Spleen (tissue), 7 donors: ENCODE results near the gene NYAP1.

Source experiments
- CTCF ChIP-seq, 11 experiments: fragments of 200-600 bp in 7 of 11; fragments of 450-650 bp in 4 of 11; sonication (generic) in 4 of 11; IDR thresholded peaks in 8 of 11; conservative IDR thresholded peaks in 3 of 11; 1 replicate in 7 of 11; 2 replicates in 4 of 11; pipeline versions ENCODE4 v1.4.0 to v1.8.0; 2016 to 2021; ENCODE audit warnings: antibody characterized with exemption in 11 of 11, inconsistent platforms in 4 of 11, mild to moderate bottlenecking in 1 of 11
- POLR2A ChIP-seq, 3 donors: fragments of 450-650 bp; IDR thresholded peaks; one replicate each; pipeline ENCODE4 v1.5.1; 2017; ENCODE audit warnings: antibody characterized with exemption in 3 of 3, mild to moderate bottlenecking in 1 of 3
- POLR2AphosphoS5 ChIP-seq, 3 donors: sonication (generic); formaldehyde crosslinking; IDR thresholded peaks; one replicate each; pipeline ENCODE4 v1.5.1; 2017; ENCODE audit warnings: antibody characterized with exemption in 3 of 3
- donor health status: DM: no; HTN: no; CAD: no; lungs with moderate emphysema.
- donor health status: DM: no; HTN: no; CAD: no.
- donor health status: DM: no; HTN: no; CAD: no.

- TF ChIP-seq POLR2A (IDR thresholded peaks at IDR 0.05) (no peak), POLR2AphosphoS5 (IDR thresholded peaks at IDR 0.05) (no peak), CTCF (IDR thresholded peaks at IDR 0.05 in 8 of 11, conservative IDR thresholded peaks at IDR 0.05 in 3 of 11) (no peak)
These were observed 2.3 kb upstream of the NYAP1 start for GRCh38 chr7:100481466-100481865.
